ENCODE data around the gene CNOT11. TPM values are rescaled to one million over a fixed set of nuclear protein-coding genes. Genes with fewer than 3 reads are reported as not detected.
A peak's percentile ranks its signal among the peaks of the same experiment; 100 is the strongest.

Gene CNOT11
- total RNA-seq: 10 to 100 TPM; 17.6 to 26.9 (median 21.0) TPM
- 10 to 100 TPM; 11.5 to 55.1 TPM for polyA plus RNA-seq
- long read RNA-seq, donor 1, transcript CNOT11-201 (7 exons, 2,599 nt): major isoform, 8 of 14 reads
- long read RNA-seq, donor 1, partial matches to known transcripts: 3 of 14 reads
- long read RNA-seq, donor 1, other reads (novel, unspliced or antisense): 3 of 14 reads
- long read RNA-seq, donor 2, transcript CNOT11-201 (7 exons, 2,599 nt): major isoform, 30 of 110 reads
- long read RNA-seq, donor 2, partial matches to known transcripts: 42 of 110 reads
- long read RNA-seq, donor 2, other reads (novel, unspliced or antisense): 38 of 110 reads
- long read RNA-seq, donor 3, transcript CNOT11-201 (7 exons, 2,599 nt): major isoform, 55 of 66 reads
- long read RNA-seq, donor 3, partial matches to known transcripts: 1 of 66 reads
- long read RNA-seq, donor 3, other reads (novel, unspliced or antisense): 10 of 66 reads

- H3K27me3 ChIP-seq: no peaks in the 10 kb centered on the region
- peak within 1 kb of the TSS; percentile 56 to 79 for H3K27ac ChIP-seq
- no peaks in the 10 kb centered on the region for H3K36me3 ChIP-seq
- no peaks in the 10 kb centered on the region for H3K9me3 ChIP-seq
- TF ChIP-seq POLR2A (IDR thresholded peaks at IDR 0.05) (peak; percentile 70), EP300 (IDR thresholded peaks at IDR 0.05) (no peak)
- intact Hi-C loops (cut with DNase I): loop anchor here in 1 of 4 donors (2.0 kb wide), 1 partner anchor 54 kb away; no protein-coding TSS in a partner anchor
- WGBS, 3 donors: 1% methylated on average over 62 to 63 of the region's 63 CpGs
- peak within 1 kb of the TSS; percentile 80 for H3K4me3 ChIP-seq
- peak; percentile 99 to 100 (median 100) for DNase-seq
- peaks cover 11% of the 10 kb centered on the region for H3K4me1 ChIP-seq (ENCODE audit: insufficient read depth)
Measured at GRCh38 chr2:101252408-101253012, at the start of gene CNOT11. TSS of gene CNOT11 (plus strand) at chr2:101252886. CDS start at chr2:101252965, 79 bp downstream.

DNA sequence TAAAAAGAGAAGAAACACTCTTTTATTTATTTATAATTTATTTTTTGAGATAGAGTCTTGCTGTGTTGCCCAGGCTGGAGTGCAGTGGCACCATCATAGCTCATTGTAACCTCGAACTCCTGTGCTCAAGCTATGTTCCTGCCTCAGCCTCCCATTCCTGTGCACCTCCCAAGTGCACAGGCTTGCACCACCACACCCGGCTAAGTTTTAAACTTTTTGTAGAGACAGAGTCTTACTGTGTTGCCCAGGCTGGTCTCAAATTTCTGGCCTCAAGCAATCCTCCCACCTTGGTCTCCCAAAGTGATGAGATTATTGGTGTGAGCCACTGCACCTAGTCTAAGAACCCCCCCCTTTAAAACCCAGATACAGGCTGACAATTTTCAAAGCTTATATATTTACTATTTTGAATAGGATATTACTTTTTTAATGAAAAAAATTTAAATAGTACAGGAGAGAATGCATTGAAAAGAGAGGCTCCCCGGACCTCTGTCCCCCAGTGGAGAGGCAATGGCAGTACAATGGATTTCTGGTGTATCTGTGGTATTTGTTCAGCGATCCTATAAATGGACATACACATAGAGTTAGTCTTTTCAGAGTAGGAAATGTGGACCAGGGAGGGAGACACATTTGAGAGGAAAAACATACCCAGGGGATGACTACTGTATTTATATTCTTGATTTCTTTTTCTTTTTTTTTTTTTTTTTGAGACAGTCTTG is 48.1 kb upstream of the CNOT11 start:
- no peak for DNase-seq
- H3K27ac ChIP-seq: no peak overlapping the region
- H3K4me3 ChIP-seq: no peak overlapping the region
- H3K4me1 ChIP-seq (ENCODE audit: insufficient read depth): no peaks in the 10 kb centered on the region
- H3K36me3 ChIP-seq: no peaks in the 10 kb centered on the region
- TF ChIP-seq EP300 (IDR thresholded peaks at IDR 0.05) (no peak), CTCF (IDR thresholded peaks at IDR 0.05) (no peak), POLR2A (IDR thresholded peaks at IDR 0.05) (no peak)
- H3K27me3 ChIP-seq: no peaks in the 10 kb centered on the region
- 87 to 94% (median 92%) methylated on average over 4 of the region's 4 CpGs for WGBS, 3 donors
- intact Hi-C loops (cut with DNase I): loop anchor here (5.0 to 10.0 kb wide), 4 partner anchors 167 to 197 kb away; no protein-coding TSS in a partner anchor
- H3K9me3 ChIP-seq: no peaks in the 10 kb centered on the region

GRCh38 chr2:101205521-101206479 is 46.9 kb upstream of the CNOT11 start:
- TF ChIP-seq EP300 (IDR thresholded peaks at IDR 0.05): no peak
- TF ChIP-seq CTCF (IDR thresholded peaks at IDR 0.05): peak; percentile 10 to 48 (median 42)
- Histone ChIP-seq H3K9me3 (no peaks in the 10 kb centered on the region), H3K4me3 (no peak overlapping the region), H3K27ac (no peak overlapping the region), H3K36me3 (no peaks in the 10 kb centered on the region), H3K4me1 (ENCODE audit: insufficient read depth) (no peaks in the 10 kb centered on the region), H3K27me3 (no peaks in the 10 kb centered on the region)
- DNase-seq: peak; percentile 53 to 65 (median 55)
- WGBS, 3 donors: 32 to 44% (median 37%) methylated on average over 15 of the region's 15 CpGs
- intact Hi-C loops (cut with DNase I): loop anchor here in 3 of 4 donors (5.0 to 10.0 kb wide), 3 partner anchors 168 to 198 kb away; no protein-coding TSS in a partner anchor

DNA sequence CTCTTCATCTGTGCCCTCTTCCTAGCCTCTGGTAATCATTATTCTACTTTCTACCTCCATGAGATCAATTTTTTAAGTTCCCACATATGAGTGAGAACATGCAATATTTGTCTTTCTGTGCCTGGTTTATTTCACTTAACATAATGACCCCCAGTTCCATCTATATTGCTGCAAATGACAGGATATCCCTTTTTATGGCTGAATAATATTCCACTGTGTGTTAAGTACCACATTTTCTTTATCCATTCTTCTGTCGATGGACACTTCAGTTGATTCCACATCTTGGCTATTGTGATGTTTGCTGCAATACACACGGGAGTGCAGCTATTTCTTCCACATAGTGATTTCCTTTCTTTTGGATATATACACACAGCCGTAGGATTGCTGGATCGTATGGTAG is 43.9 kb upstream of the CNOT11 start:
- H3K4me3 ChIP-seq: no peak overlapping the region
- TF ChIP-seq POLR2A (IDR thresholded peaks at IDR 0.05) (no peak), CTCF (IDR thresholded peaks at IDR 0.05) (no peak), EP300 (IDR thresholded peaks at IDR 0.05) (no peak)
- H3K27ac ChIP-seq: no peak overlapping the region
- no peaks in the 10 kb centered on the region for H3K4me1 ChIP-seq (ENCODE audit: insufficient read depth)
- no peaks in the 10 kb centered on the region for H3K27me3 ChIP-seq
- intact Hi-C loops (cut with DNase I): loop anchor here in 3 of 4 donors (5.0 to 10.0 kb wide), 3 partner anchors 172 to 202 kb away; no protein-coding TSS in a partner anchor
- 67 to 71% (median 68%) methylated on average over 4 of the region's 4 CpGs for WGBS, 3 donors
- no peaks in the 10 kb centered on the region for H3K36me3 ChIP-seq
- H3K9me3 ChIP-seq: no peaks in the 10 kb centered on the region
- no peak for DNase-seq

Data from ovary (tissue), 10 donors.